ENCODE measurements around the gene ZNF391.
"Not testable (repeated sequence)": the region's sequence is repeated elsewhere in the genome, so short reads cannot be mapped to it uniquely, and the experiment has no call there.

The ZNF391 gene
- total RNA-seq: 2.1 to 4.6 (median 2.7) reads per million in 9 experiments

GRCh38 chr6:27388293-27389197 lies at the start of gene ZNF391:
Gene ZNF391 (plus strand): TSS chr6:27388759. CDS start chr6:27400371, 11,612 bp downstream.
- Mint-ChIP-seq H3K4me3 (peak within 1 kb of the TSS; percentile 95 to 97), H3K36me3 (ENCODE audit: insufficient read depth) (peaks cover 5% of the 10 kb centered on the region), H3K27me3 (peaks cover under 1 to 5% of the 10 kb centered on the region in 2 donors), H3K27ac (peak within 1 kb of the TSS; percentile 87 to 91), H3K9me3 (no peaks in the 10 kb centered on the region), H3K4me1 (ENCODE audit: low read depth in 2 of 2) (peaks cover 11 to 12% of the 10 kb centered on the region in 2 donors)
- ATAC-seq (replicated peaks) (peak; percentile 83), DNase-seq (peak; percentile 50 to 63 (median 55))

DNA sequence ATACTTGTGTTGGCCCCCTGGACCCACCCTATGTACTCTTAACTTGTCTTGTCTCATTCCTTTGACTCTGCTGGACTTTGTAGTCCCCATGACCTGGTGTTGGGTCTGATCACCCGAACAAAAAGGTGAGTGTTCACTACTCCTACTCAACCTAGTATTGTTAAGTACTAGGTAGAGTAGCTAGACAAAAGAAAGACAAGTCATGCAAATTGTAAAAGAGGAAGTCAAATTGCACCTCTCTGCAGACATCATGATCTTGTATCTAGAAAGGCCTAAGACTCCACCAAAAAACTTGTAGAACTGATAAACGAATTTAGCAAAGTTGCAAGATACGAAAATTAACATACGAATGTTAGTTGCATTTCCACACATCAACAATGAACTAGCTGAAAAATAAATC lies 35.7 kb upstream of the ZNF391 start:
- Mint-ChIP-seq H3K27me3 (peaks cover 9 to 14% of the 10 kb centered on the region in 2 donors), H3K36me3 (ENCODE audit: insufficient read depth) (no peaks in the 10 kb centered on the region), H3K4me1 (ENCODE audit: low read depth in 2 of 2) (no peaks in the 10 kb centered on the region), H3K9me3 (peaks cover 2 to 7% of the 10 kb centered on the region in 2 donors), H3K4me3 (no peak overlapping the region), H3K27ac (no peak overlapping the region)
- ATAC-seq (replicated peaks) (no peak), DNase-seq (no peak)

DNA sequence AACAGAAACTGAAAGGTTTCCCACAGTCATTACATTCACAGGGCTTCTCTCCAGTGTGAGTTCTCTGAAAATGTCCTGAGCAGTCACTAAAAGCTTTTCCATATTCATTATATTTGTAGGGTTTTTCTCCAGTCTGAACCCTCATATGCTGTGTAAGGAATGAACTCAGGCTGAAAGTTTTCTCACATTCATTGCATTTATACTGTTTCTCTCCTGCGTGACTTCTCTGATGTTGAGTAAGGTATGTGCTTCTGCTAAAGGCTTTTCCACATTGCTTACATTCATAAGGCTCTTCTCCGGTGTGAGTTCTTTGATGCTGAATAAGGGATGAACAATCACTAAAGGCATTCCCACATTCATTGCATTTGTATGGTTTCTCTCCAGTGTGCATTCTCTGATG lies 29.8 kb upstream of the ZNF391 start:
- no peaks in the 10 kb centered on the region for H3K4me1 Mint-ChIP-seq (ENCODE audit: low read depth in 2 of 2)
- H3K36me3 Mint-ChIP-seq (ENCODE audit: insufficient read depth): peaks cover 4% of the 10 kb centered on the region
- H3K4me3 Mint-ChIP-seq: no peak overlapping the region
- peaks cover 9 to 22% of the 10 kb centered on the region in 2 donors for H3K9me3 Mint-ChIP-seq
- H3K27ac Mint-ChIP-seq: no peak overlapping the region
- no peaks in the 10 kb centered on the region for H3K27me3 Mint-ChIP-seq
- DNase-seq (no peak), ATAC-seq (replicated peaks) (no peak)

GRCh38 chr6:27359231-27359630 lies 29.3 kb upstream of the ZNF391 start:
- Mint-ChIP-seq H3K27me3 (no peaks in the 10 kb centered on the region), H3K4me1 (ENCODE audit: low read depth in 2 of 2) (no peaks in the 10 kb centered on the region), H3K27ac (no peak overlapping the region), H3K4me3 (no peak overlapping the region), H3K9me3 (peaks cover 9 to 22% of the 10 kb centered on the region in 2 donors), H3K36me3 (ENCODE audit: insufficient read depth) (peaks cover 4% of the 10 kb centered on the region)
- no peak for DNase-seq
- ATAC-seq (replicated peaks): no peak

- Mint-ChIP-seq H3K27ac (no peak overlapping the region), H3K9me3 (no peaks in the 10 kb centered on the region), H3K4me1 (ENCODE audit: low read depth in 2 of 2) (no peaks in the 10 kb centered on the region), H3K36me3 (ENCODE audit: insufficient read depth) (peaks cover 3% of the 10 kb centered on the region), H3K4me3 (no peak overlapping the region), H3K27me3 (peaks cover 6 to 12% of the 10 kb centered on the region in 2 donors)
- DNase-seq (no peak), ATAC-seq (replicated peaks) (no peak)
Observed at GRCh38 chr6:27368202-27368601, 20.4 kb upstream of the ZNF391 start.

- Mint-ChIP-seq H3K27ac (no peak overlapping the region), H3K4me1 (ENCODE audit: low read depth in 2 of 2) (peaks cover 10 to 18% of the 10 kb centered on the region in 2 donors), H3K27me3 (peaks cover 12 to 15% of the 10 kb centered on the region in 2 donors), H3K4me3 (no peak overlapping the region), H3K36me3 (ENCODE audit: insufficient read depth) (peaks cover 7% of the 10 kb centered on the region), H3K9me3 (no peaks in the 10 kb centered on the region)
- no peak for DNase-seq
- no peak for ATAC-seq (replicated peaks)
Observed at GRCh38 chr6:27370391-27370790, 18.2 kb upstream of the ZNF391 start.

DNA sequence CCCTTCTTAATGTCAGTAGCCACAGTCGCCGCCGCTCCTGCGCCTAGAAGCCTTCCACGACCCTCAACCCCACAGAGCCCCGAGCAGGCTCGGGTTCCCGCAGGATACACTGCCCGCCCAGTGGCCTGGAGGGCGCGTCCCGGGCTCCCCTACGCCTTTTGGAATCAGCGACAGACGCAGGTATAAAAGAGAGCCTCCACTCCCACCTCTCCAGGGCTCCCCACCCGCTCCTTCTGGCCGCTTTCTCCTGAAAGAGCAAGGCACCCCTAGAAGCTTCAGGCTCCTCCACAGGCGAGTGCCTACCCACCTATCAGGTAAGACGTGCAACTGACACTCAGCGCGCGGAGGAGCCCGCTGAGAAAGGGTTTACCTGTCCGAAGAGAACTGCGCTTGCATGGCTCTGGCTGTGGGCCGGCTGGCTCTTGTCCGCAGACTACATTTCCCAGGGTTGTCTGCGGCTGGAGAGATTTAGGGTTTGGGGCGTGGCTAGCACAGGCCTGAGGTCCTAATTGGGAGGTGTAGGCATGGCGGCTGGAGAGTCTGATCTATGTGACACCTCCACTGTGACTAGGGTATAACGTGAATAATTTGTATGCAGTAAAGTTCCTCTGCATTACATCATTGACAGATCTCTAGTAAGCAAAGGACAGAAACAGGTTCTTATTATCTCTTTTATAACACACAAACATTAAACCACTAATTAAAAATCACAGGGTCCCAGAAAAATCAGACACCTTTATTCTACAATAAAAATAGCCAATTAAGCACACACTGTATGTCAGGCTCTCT lies 13.5 kb upstream of the ZNF391 start:
- Mint-ChIP-seq H3K27ac (peak overlapping the region; percentile 33 to 77), H3K27me3 (peaks cover 13 to 29% of the 10 kb centered on the region in 2 donors), H3K9me3 (no peaks in the 10 kb centered on the region), H3K36me3 (ENCODE audit: insufficient read depth) (peaks cover 4% of the 10 kb centered on the region), H3K4me3 (peak overlapping the region; percentile 84 to 92), H3K4me1 (ENCODE audit: low read depth in 2 of 2) (peaks cover 14 to 22% of the 10 kb centered on the region in 2 donors)
- DNase-seq (peak; percentile 53 to 54 (median 53)), ATAC-seq (replicated peaks) (peak; percentile 98)

DNA sequence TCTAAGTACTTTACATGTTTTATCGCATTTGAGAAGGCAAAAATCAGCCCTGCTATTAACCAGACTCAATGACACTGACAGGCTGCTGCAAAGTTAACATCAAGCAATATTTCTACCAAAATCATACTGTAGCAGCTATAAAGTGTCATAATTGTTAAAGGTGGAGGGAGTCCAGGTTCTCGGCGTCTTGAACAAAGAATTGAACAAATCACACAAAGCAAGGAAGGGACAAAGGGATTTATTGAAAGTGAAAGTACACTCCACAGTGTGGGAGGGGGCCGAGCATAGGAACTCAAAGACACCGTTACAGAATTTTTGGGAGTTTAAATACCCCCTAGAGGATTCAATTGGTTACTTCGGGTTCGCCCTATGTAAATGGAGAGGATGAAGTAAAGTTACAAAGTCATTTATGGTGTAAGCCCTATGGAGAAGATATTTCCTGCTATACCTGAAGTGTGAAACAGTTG lies 12.9 kb upstream of the ZNF391 start:
- peak overlapping the region; percentile 84 to 92 for H3K4me3 Mint-ChIP-seq
- H3K4me1 Mint-ChIP-seq (ENCODE audit: low read depth in 2 of 2): peaks cover 14 to 22% of the 10 kb centered on the region in 2 donors
- peaks cover 4% of the 10 kb centered on the region for H3K36me3 Mint-ChIP-seq (ENCODE audit: insufficient read depth)
- peak overlapping the region in 1 of 2 donors; percentile 77 for H3K27ac Mint-ChIP-seq
- no peaks in the 10 kb centered on the region for H3K9me3 Mint-ChIP-seq
- DNase-seq (no peak), ATAC-seq (replicated peaks) (no peak)
- H3K27me3 Mint-ChIP-seq: peaks cover 13 to 29% of the 10 kb centered on the region in 2 donors

DNA sequence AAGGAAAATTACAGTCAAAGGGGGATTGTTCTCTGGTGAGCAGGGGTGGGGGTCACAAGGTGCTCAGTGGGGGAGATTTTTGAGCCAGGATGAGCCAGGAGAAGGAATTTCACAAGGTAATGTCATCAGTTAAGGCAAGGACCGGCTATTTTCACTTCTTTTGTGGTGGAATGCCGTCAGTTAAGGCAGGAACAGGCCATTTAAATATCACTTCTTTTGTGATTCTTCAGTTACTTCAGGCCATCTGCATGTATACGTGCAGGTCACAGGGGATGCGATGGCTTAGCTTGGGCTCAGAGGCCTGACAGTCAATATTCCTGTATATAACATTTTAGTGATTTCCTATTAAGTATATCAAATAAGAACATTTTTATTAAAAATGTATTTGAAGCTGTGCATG lies 10.2 kb upstream of the ZNF391 start:
- not testable (repeated sequence) for H3K9me3 Mint-ChIP-seq; H3K4me3 Mint-ChIP-seq; H3K36me3 Mint-ChIP-seq (ENCODE audit: insufficient read depth); H3K27ac Mint-ChIP-seq; ATAC-seq (replicated peaks); DNase-seq
- Mint-ChIP-seq H3K4me1 (ENCODE audit: low read depth in 2 of 2) (peaks cover 14 to 22% of the 10 kb centered on the region in 2 donors), H3K27me3 (peaks cover 20 to 33% of the 10 kb centered on the region in 2 donors)

DNA sequence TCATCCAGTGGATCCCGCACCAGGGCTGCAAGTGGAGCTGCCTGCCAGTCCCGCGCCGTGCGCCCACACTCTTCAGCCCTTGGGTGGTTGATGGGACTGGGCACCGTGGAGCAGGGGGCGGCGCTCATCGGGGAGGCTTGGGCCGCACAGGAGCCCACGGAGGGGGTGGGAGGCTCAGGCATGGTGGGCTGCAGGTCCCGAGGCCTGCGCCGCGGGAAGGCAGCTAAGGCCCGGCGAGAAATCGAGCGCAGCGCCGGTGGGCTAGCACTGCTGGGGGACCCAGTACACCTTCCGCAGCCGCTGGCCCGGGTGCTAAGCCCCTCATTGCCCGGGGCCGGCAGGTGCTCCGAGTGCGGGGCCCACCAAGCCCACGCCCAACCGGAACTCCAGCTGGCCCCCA lies 7.6 kb upstream of the ZNF391 start:
- ATAC-seq (replicated peaks); H3K9me3 Mint-ChIP-seq; DNase-seq; H3K27ac Mint-ChIP-seq; H3K36me3 Mint-ChIP-seq (ENCODE audit: insufficient read depth); H3K4me3 Mint-ChIP-seq; H3K4me1 Mint-ChIP-seq (ENCODE audit: low read depth in 2 of 2): not testable (repeated sequence)
- H3K27me3 Mint-ChIP-seq: peaks cover 26% of the 10 kb centered on the region in 2 donors

- DNase-seq (no peak), ATAC-seq (replicated peaks) (no peak)
- Mint-ChIP-seq H3K27me3 (peaks cover 17 to 20% of the 10 kb centered on the region in 2 donors), H3K36me3 (ENCODE audit: insufficient read depth) (peaks cover 4% of the 10 kb centered on the region), H3K9me3 (no peaks in the 10 kb centered on the region), H3K27ac (no peak overlapping the region), H3K4me1 (ENCODE audit: low read depth in 2 of 2) (peaks cover 0 to 3% of the 10 kb centered on the region in 2 donors), H3K4me3 (no peak overlapping the region)
Observed at GRCh38 chr6:27383011-27383410, 5.5 kb upstream of the ZNF391 start.

- no peak for DNase-seq
- Mint-ChIP-seq H3K9me3 (no peaks in the 10 kb centered on the region), H3K27ac (no peak overlapping the region), H3K27me3 (peaks cover 13 to 20% of the 10 kb centered on the region in 2 donors), H3K4me1 (ENCODE audit: low read depth in 2 of 2) (peaks cover 4 to 5% of the 10 kb centered on the region in 2 donors), H3K36me3 (ENCODE audit: insufficient read depth) (peaks cover 4% of the 10 kb centered on the region), H3K4me3 (no peak overlapping the region)
- ATAC-seq (replicated peaks): no peak
Observed at GRCh38 chr6:27383481-27383880, 5.1 kb upstream of the ZNF391 start.

DNA sequence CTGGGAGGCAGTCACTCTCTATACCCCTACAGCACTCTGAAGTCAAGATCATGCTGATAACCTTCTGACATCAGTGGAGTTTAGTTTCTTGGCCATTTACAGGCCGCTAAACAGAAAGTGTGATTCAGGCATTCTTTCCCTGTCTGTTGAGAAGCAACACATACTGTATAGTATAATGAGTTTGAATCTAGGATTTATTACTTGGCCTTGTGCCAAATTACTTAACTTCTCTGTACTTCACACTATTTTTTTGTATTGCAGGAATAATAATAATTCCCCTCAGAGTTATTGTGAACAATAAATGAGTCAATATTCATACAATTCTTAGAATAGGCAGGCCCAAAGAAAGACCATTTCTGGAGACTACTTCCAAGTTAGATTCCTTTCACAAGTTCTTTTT lies 4.1 kb downstream of the ZNF391 start:
- Mint-ChIP-seq H3K27me3 (no peaks in the 10 kb centered on the region), H3K27ac (no peak overlapping the region), H3K9me3 (no peaks in the 10 kb centered on the region), H3K4me3 (no peak overlapping the region), H3K36me3 (ENCODE audit: insufficient read depth) (peaks cover 5% of the 10 kb centered on the region), H3K4me1 (ENCODE audit: low read depth in 2 of 2) (peaks cover 11 to 12% of the 10 kb centered on the region in 2 donors)
- DNase-seq (no peak), ATAC-seq (replicated peaks) (no peak)
